BLaER1 treated with 17β-estradiol and CSF1 and Interleukin-3, amounts not matched to agents 10 nM and 100 nM (cell line): ENCODE measurements around the gene REEP6.

Experiments used
- H3K27ac ChIP-seq, 11 experiments: shearing (Covaris generic); formaldehyde crosslinking; 2 replicates each; pipeline ENCODE4 v1.8.1; 2022
- H3K27me3 ChIP-seq, 11 experiments: shearing (Covaris generic); formaldehyde crosslinking; 2 replicates each; pipeline ENCODE4 v1.8.1; 2022
- H3K36me3 ChIP-seq, 11 experiments: shearing (Covaris generic); formaldehyde crosslinking; 2 replicates each; pipeline ENCODE4 v1.8.1; 2022
- H3K4me1 ChIP-seq, 10 experiments: shearing (Covaris generic); formaldehyde crosslinking; 2 replicates each; pipeline ENCODE4 v1.8.1; 2022
- H3K4me2 ChIP-seq, 11 experiments: shearing (Covaris generic); formaldehyde crosslinking; 2 replicates each; pipeline ENCODE4 v1.8.1; 2022
- H3K4me3 ChIP-seq, 10 experiments: shearing (Covaris generic); formaldehyde crosslinking; 2 replicates each; pipeline ENCODE4 v1.8.1; 2022
- H3K9ac ChIP-seq, 11 experiments: shearing (Covaris generic); formaldehyde crosslinking; 2 replicates each; pipeline ENCODE4 v1.8.1; 2022
- H3K9me3 ChIP-seq, 11 experiments: shearing (Covaris generic); formaldehyde crosslinking; replicated peaks in 1 of 11; 2 replicates each; pipeline ENCODE4 v1.8.1; 2022
- H4K20me1 ChIP-seq, 11 experiments: shearing (Covaris generic); formaldehyde crosslinking; 2 replicates each; pipeline ENCODE4 v1.8.1; 2022
- Cebpa-rat ChIP-seq, 11 experiments: shearing (Covaris generic); IDR thresholded peaks; 2 replicates each; pipeline ENCODE4 v1.8.1; 2022

The REEP6 gene

GRCh38 chr19:1455336-1456120 is 35.5 kb upstream of the REEP6 start:
- H3K9me3 ChIP-seq = 0 out of 22 replicates have a peak, but pooled peaks cover 0 to 7% (median 0%) of the 10 kb centered on the region in 11 experiments
- peak overlapping the region in 8 of 11 experiments; percentile 39 to 82 (median 70); a peak in 14 of 22 replicates for H3K9ac ChIP-seq
- H3K4me1 ChIP-seq = peaks cover 44 to 58% (median 50%) of the 10 kb centered on the region in 10 experiments
- peak overlapping the region in 8 of 11 experiments; percentile 54 to 91 (median 79); a peak in 16 of 22 replicates for H3K27ac ChIP-seq
- peaks cover 52 to 82% (median 74%) of the 10 kb centered on the region in 11 experiments for H3K27me3 ChIP-seq
- peak overlapping the region; percentile 79 to 97 (median 87) for H3K4me2 ChIP-seq
- peaks cover 16 to 95% (median 61%) of the 10 kb centered on the region in 11 experiments; a peak in 20 of 22 replicates for H4K20me1 ChIP-seq
- H3K36me3 ChIP-seq = peaks cover 0 to 9% (median 6%) of the 10 kb centered on the region in 11 experiments; a peak in 12 of 22 replicates
- no peak for TF ChIP-seq Cebpa-rat (IDR thresholded peaks at IDR 0.05)
- peak overlapping the region; percentile 23 to 54 (median 46); a peak in 15 of 20 replicates for H3K4me3 ChIP-seq

- peaks cover 44 to 75% (median 67%) of the 10 kb centered on the region in 11 experiments for H3K27me3 ChIP-seq
These were observed 34.7 kb upstream of the REEP6 start for GRCh38 chr19:1456121-1456900.

GRCh38 chr19:1457031-1457739 is 33.8 kb upstream of the REEP6 start:
- H3K27ac ChIP-seq = no peak overlapping the region
- H3K4me1 ChIP-seq = peaks cover 43 to 58% (median 48%) of the 10 kb centered on the region in 10 experiments
- no peak for TF ChIP-seq Cebpa-rat (IDR thresholded peaks at IDR 0.05)
- H3K36me3 ChIP-seq = peaks cover 0 to 16% (median 14%) of the 10 kb centered on the region in 11 experiments; a peak in 12 of 22 replicates
- no peak overlapping the region for H3K4me3 ChIP-seq
- H3K27me3 ChIP-seq = peaks cover 36 to 66% (median 58%) of the 10 kb centered on the region in 11 experiments
- peaks cover 24 to 94% (median 60%) of the 10 kb centered on the region in 11 experiments; a peak in 20 of 22 replicates for H4K20me1 ChIP-seq
- H3K9me3 ChIP-seq = 0 out of 22 replicates have a peak, but pooled peaks cover 0 to 7% (median 0%) of the 10 kb centered on the region in 11 experiments
- peak overlapping the region; percentile 79 to 97 (median 87); a peak in 19 of 22 replicates for H3K4me2 ChIP-seq
- H3K9ac ChIP-seq = no peak overlapping the region

More at GRCh38 chr19:1456121-1456900, 34.7 kb upstream of the REEP6 start:
- peak overlapping the region in 4 of 11 experiments; percentile 10 to 58 (median 43); a peak in 5 of 22 replicates for H3K9ac ChIP-seq
- no peak for TF ChIP-seq Cebpa-rat (IDR thresholded peaks at IDR 0.05)
- H4K20me1 ChIP-seq = peaks cover 24 to 95% (median 64%) of the 10 kb centered on the region in 11 experiments; a peak in 20 of 22 replicates
- 0 out of 22 replicates have a peak, but pooled peaks cover 0 to 7% (median 0%) of the 10 kb centered on the region in 11 experiments for H3K9me3 ChIP-seq
- H3K4me3 ChIP-seq = peak overlapping the region in 2 of 10 experiments; percentile 14 to 16; a peak in 2 of 20 replicates
- H3K4me1 ChIP-seq = peaks cover 43 to 58% (median 48%) of the 10 kb centered on the region in 10 experiments
- peak overlapping the region; percentile 79 to 97 (median 87) for H3K4me2 ChIP-seq
- peak overlapping the region in 2 of 11 experiments; percentile 4 to 5; a peak in 1 of 22 replicates for H3K27ac ChIP-seq
- H3K36me3 ChIP-seq = peaks cover 0 to 16% (median 13%) of the 10 kb centered on the region in 11 experiments; a peak in 12 of 22 replicates

- Histone ChIP-seq H3K9ac (no peak overlapping the region), H4K20me1 (peaks cover 24 to 90% (median 61%) of the 10 kb centered on the region in 11 experiments; a peak in 20 of 22 replicates), H3K4me3 (no peak overlapping the region), H3K27ac (no peak overlapping the region), H3K4me1 (peaks cover 43 to 58% (median 46%) of the 10 kb centered on the region in 10 experiments), H3K36me3 (peaks cover 0 to 16% (median 14%) of the 10 kb centered on the region in 11 experiments; a peak in 12 of 22 replicates), H3K27me3 (peaks cover 29 to 59% (median 51%) of the 10 kb centered on the region in 11 experiments), H3K4me2 (no peak overlapping the region), H3K9me3 (0 out of 22 replicates have a peak, but pooled peaks cover 0 to 7% (median 0%) of the 10 kb centered on the region in 11 experiments)
- no peak for TF ChIP-seq Cebpa-rat (IDR thresholded peaks at IDR 0.05)
These were observed 33.1 kb upstream of the REEP6 start for GRCh38 chr19:1457892-1458291.

GRCh38 chr19:1459479-1459878 is 31.5 kb upstream of the REEP6 start:
- peaks cover 0 to 16% (median 14%) of the 10 kb centered on the region in 11 experiments; a peak in 12 of 22 replicates for H3K36me3 ChIP-seq
- peak overlapping the region in 2 of 11 experiments; percentile 22 to 30; a peak in 2 of 22 replicates for H3K27ac ChIP-seq
- H3K4me2 ChIP-seq = peak overlapping the region in 5 of 11 experiments; percentile 28 to 64 (median 56); a peak in 9 of 22 replicates
- H3K4me1 ChIP-seq = peaks cover 28 to 44% (median 32%) of the 10 kb centered on the region in 10 experiments
- H3K9me3 ChIP-seq = 0 out of 22 replicates have a peak, but pooled peaks cover 0 to 7% (median 0%) of the 10 kb centered on the region in 11 experiments
- H3K9ac ChIP-seq = peak overlapping the region in 2 of 11 experiments; percentile 13 to 19; a peak in 1 of 22 replicates
- peaks cover 34 to 90% (median 64%) of the 10 kb centered on the region in 11 experiments; a peak in 20 of 22 replicates for H4K20me1 ChIP-seq
- no peak for TF ChIP-seq Cebpa-rat (IDR thresholded peaks at IDR 0.05)
- H3K27me3 ChIP-seq = peaks cover 14 to 46% (median 36%) of the 10 kb centered on the region in 11 experiments
- H3K4me3 ChIP-seq = no peak overlapping the region

- Histone ChIP-seq H3K4me3 (no peak overlapping the region), H3K9me3 (0 out of 22 replicates have a peak, but pooled peaks cover 0 to 7% (median 0%) of the 10 kb centered on the region in 11 experiments), H3K36me3 (peaks cover 0 to 19% (median 14%) of the 10 kb centered on the region in 11 experiments; a peak in 12 of 22 replicates), H4K20me1 (peaks cover 43 to 94% (median 70%) of the 10 kb centered on the region in 11 experiments), H3K27ac (no peak overlapping the region), H3K4me1 (peaks cover 19 to 39% (median 26%) of the 10 kb centered on the region in 10 experiments), H3K4me2 (peak overlapping the region in 5 of 11 experiments; percentile 28 to 64 (median 56); a peak in 9 of 22 replicates), H3K9ac (no peak overlapping the region), H3K27me3 (peaks cover 19 to 46% (median 36%) of the 10 kb centered on the region in 11 experiments)
- TF ChIP-seq Cebpa-rat (IDR thresholded peaks at IDR 0.05) = no peak
These were observed 30.7 kb upstream of the REEP6 start for GRCh38 chr19:1460033-1460995.
